ENCODE results near the gene ATE1. TPM values are rescaled to one million over a fixed set of nuclear protein-coding genes. Genes with fewer than 3 reads are reported as not detected.
"Not testable (repeated sequence)": the region's sequence is repeated elsewhere in the genome, so short reads cannot be mapped to it uniquely, and the experiment has no call there.

ATE1 gene
- total and polyA plus RNA-seq, 5 donors, result 15.1 to 55.8 (median 48.3) TPM

DNA sequence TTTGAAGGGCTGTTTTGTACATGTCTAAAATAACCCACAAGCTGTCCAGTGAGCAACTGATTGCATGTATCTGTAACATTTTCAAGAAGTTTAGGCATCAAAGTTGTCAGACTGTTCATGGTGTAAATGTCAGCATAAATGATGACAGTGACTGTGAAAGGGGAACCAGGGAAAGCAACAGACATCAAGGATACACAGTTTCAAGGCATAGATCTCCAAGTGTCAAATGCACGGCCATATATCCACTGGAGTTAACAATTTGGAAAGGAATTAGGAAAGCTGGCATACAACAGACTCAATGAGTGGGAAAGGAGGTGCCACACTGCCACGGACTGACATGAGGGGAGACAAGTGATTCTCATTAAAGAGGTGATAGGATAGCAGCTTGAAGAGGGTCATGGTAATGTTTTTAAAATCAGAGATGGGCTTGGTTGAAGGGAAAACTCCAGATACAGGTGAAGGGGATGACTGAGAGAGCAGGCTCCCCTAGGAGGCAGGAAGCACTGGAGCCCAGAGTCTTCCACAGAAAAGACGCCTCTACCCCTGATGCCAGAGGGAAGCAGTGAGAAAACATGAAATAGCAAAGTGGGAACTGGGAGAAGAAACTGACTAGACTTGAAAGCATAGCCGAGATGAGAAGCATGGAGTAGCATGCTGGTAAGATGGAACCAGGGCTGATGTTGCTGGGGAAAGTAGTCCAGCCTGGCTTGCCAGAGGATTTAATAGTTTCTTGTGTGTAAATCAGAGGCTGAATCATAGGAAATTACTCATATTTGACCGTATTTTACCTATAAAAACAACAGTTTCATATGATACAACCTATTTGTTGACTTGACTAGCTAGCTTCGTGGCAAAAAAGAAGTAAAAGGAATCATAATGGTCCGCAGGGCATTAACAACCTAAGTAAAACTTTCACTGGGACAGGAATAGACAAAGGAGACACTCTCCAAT lies 28.6 kb upstream of the ATE1 start:
- Histone ChIP-seq H3K4me1 (ENCODE audit: control insufficient read depth, insufficient read depth, low read length) (no peaks in the 10 kb centered on the region), H3K4me3 (ENCODE audit: low read length) (no peak overlapping the region), H3K9me3 (ENCODE audit: control insufficient read depth, low read length) (no peaks in the 10 kb centered on the region), H3K27me3 (ENCODE audit: control insufficient read depth, insufficient read depth) (no peaks in the 10 kb centered on the region), H3K27ac (ENCODE audit: low read length) (no peak overlapping the region)
- ATAC-seq (no peak), DNase-seq (no peak)
- 83% methylated on average over 7 of the region's 7 CpGs for WGBS
- intact Hi-C loops (cut with DNase I), result no loop called here

DNA sequence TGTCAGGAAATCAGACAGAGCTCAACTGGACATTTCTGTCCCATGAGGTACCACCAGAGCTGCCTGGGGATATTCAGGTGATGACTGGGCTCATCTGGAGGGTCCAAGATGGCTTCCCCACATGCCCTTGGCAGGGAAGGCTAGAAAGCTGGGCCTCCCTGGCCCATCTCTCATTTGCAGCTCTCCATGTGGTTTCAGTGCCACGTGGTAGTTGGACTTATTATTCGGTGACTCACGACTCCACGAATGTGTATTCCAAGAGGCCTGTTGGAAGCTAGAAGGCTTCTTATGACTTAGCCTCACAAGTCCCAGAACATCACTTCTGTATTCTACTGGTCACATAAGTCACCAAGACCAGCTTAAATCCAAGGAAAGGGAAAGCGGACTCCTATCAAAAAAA lies 24.4 kb upstream of the ATE1 start:
- Histone ChIP-seq H3K27me3 (ENCODE audit: control insufficient read depth, insufficient read depth) (no peaks in the 10 kb centered on the region), H3K4me1 (ENCODE audit: control insufficient read depth, insufficient read depth, low read length) (no peaks in the 10 kb centered on the region), H3K9me3 (ENCODE audit: control insufficient read depth, low read length) (no peaks in the 10 kb centered on the region), H3K4me3 (ENCODE audit: low read length) (no peak overlapping the region), H3K27ac (ENCODE audit: low read length) (no peak overlapping the region)
- ATAC-seq (no peak), DNase-seq (no peak)
- WGBS, result 87% methylated on average over 5 of the region's 5 CpGs
- intact Hi-C loops (cut with DNase I), result no loop called here

DNA sequence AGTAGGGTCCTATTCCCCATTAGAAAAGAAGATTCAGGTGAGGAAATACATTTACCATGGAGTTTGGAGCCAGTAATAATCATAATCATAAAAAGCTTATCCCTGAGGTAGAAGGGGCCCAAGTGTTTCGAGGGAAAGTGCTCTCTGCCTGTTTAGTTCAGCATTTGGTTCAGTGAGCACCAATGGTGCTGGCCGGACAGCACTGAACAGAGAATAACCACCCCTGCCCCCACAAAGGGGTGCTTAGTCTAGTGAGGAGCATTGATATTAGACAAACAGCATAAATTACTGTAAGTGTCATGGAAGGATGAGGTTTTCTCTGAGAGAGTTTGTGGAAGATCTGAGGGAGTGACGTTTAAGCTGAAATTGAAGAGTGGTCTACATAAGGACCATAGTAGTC lies 21.6 kb upstream of the ATE1 start:
- H3K27ac ChIP-seq (ENCODE audit: low read length), result no peak overlapping the region
- WGBS, result 87% methylated on average over 3 of the region's 3 CpGs

DNA sequence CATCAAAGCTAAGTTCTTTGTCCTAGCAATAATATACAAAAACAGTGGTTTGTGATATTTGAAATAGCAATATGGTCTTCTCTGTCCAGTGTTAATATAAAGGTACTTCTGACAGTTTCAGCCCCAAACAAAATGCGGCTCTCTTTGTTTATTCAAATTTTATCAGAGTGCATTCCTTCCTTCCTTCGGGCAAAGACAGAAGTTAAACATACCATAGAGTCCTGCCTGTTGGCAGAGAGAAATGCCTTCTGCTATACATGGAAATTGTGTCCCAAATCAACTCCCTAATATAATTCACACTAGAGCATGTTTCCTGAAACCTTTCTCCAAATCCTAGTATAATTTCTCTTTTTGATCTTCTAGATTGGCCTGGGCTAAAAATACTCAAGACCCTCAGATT lies 21.2 kb upstream of the ATE1 start:
- H3K27ac ChIP-seq (ENCODE audit: low read length), result no peak overlapping the region
- DNase-seq, result no peak
- no peaks in the 10 kb centered on the region for H3K9me3 ChIP-seq (ENCODE audit: control insufficient read depth, low read length)
- H3K4me3 ChIP-seq (ENCODE audit: low read length), result no peak overlapping the region
- no peak for ATAC-seq
- no peaks in the 10 kb centered on the region for H3K27me3 ChIP-seq (ENCODE audit: control insufficient read depth, insufficient read depth)
- 36% methylated on average over 2 of the region's 2 CpGs for WGBS
- no peaks in the 10 kb centered on the region for H3K4me1 ChIP-seq (ENCODE audit: control insufficient read depth, insufficient read depth, low read length)
- intact Hi-C loops (cut with DNase I), result no loop called here

More for the DNA sequence above, 21.6 kb upstream of the ATE1 start:
- Histone ChIP-seq H3K4me3 (ENCODE audit: low read length) (no peak overlapping the region), H3K27me3 (ENCODE audit: control insufficient read depth, insufficient read depth) (no peaks in the 10 kb centered on the region), H3K4me1 (ENCODE audit: control insufficient read depth, insufficient read depth, low read length) (no peaks in the 10 kb centered on the region), H3K9me3 (ENCODE audit: control insufficient read depth, low read length) (no peaks in the 10 kb centered on the region)
- intact Hi-C loops (cut with DNase I), result no loop called here
- ATAC-seq (no peak), DNase-seq (no peak)

DNA sequence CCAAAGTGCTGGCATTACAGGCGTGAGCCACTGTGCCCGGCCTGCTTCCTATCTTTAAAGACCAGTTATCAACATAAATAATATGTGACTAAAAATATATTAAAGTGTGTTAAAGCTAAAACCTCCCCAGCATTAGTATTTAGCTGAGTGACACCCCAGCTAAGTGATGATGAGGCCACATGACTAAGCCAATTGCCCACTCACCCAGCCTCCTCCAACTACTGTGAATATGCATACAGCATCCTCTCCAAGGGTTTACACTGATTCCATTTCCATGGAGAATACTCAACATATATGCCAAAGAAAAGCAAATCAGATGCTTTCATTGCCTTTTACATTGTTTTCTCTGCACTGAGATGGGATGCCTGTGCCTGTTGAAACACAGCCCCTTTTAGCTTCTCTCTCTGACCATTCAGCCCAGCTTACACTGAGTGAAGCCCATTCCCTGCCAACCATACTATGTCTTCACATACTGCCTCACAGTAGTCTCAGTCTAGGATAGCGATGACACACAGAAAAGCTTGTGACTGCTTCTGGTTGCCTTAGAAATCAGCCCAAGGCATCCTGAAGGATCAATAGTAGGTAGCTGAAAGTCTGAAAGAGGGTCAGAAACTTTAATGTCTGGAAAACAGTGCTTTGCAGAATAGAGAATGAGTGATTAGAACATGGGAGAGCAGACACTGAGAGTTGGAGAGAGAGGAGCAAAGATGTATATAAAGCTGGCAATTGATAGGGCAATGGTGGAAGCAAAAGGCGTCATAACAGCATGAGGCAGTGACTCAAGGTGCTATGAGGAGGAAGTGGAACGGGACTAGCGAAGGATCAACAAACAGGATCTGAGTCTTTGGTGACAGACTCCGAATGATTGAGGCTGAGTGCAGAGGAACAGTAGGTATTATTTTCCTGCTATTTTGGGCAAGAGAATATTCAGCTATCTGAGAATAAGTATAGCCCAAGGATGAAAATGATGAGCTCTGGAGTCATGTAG lies 19.8 kb upstream of the ATE1 start:
- H3K4me1 ChIP-seq (ENCODE audit: control insufficient read depth, insufficient read depth, low read length), result peaks cover 3% of the 10 kb centered on the region
- H3K27ac ChIP-seq (ENCODE audit: low read length), result no peak overlapping the region
- WGBS, result 81% methylated on average over 7 of the region's 7 CpGs
- DNase-seq, result no peak
- no peak overlapping the region for H3K4me3 ChIP-seq (ENCODE audit: low read length)
- no peaks in the 10 kb centered on the region for H3K9me3 ChIP-seq (ENCODE audit: control insufficient read depth, low read length)
- no peaks in the 10 kb centered on the region for H3K27me3 ChIP-seq (ENCODE audit: control insufficient read depth, insufficient read depth)
- no peak for ATAC-seq
- intact Hi-C loops (cut with DNase I), result no loop called here

DNA sequence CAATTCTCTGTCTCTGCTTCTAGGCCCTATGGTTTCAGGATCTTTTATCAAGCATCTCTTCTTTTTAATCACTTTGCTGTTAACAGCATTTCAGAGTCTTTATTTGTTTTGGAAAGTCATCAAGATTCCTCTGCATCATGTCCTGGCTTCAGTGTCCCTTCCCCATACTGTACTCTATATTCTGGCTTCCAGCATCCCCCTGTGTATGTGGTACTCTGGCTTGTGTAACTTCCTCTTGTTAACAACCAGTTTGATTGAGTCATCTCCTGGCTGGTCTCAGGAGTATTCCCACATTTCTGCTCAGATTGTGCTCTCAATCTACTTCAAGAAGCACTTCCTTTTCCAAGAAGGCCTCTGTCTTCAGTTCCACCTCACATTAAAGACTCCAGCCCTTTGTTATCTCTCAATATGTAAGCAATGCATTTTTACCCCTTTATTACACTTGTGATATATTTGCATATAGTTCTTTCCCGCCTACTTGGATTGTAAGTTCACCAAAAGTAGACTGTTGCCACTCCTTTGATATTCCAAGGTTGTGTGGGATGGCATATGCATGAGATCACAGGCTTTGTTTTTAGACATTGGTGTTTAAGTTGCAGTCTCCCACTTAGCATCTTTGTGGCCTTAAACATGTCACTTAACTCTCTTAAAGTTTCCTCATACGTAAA lies 15.1 kb upstream of the ATE1 start:
- Histone ChIP-seq H3K9me3 (ENCODE audit: control insufficient read depth, low read length) (no peaks in the 10 kb centered on the region), H3K4me3 (ENCODE audit: low read length) (no peak overlapping the region), H3K27ac (ENCODE audit: low read length) (no peak overlapping the region), H3K4me1 (ENCODE audit: control insufficient read depth, insufficient read depth, low read length) (peaks cover 3% of the 10 kb centered on the region), H3K27me3 (ENCODE audit: control insufficient read depth, insufficient read depth) (no peaks in the 10 kb centered on the region)
- WGBS, result 81% methylated on average over 2 of the region's 2 CpGs
- peak; percentile 88 to 95 for ATAC-seq
- intact Hi-C loops (cut with DNase I), result no loop called here
- no peak for DNase-seq

DNA sequence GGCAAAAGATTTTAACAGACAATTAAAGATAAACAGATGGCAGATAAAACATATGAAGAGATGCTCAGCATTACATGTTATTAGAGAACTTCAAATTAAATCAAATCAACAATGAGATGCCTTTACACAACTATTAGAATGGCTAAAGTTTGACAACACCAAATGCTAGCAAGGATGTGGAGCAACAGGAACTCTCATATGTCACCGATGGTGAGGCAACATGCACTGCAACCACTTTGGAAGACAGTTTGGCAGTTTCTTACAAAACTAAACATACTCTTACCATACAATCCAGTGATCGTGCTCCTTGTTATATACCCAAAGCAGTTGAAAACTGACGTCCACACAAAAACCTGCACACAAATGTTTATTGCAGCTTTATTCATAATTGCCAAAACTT lies 13.7 kb upstream of the ATE1 start:
- WGBS, result 70% methylated on average over 3 of the region's 3 CpGs
- Histone ChIP-seq H3K4me1 (ENCODE audit: control insufficient read depth, insufficient read depth, low read length) (peaks cover 3% of the 10 kb centered on the region), H3K27ac (ENCODE audit: low read length) (no peak overlapping the region), H3K4me3 (ENCODE audit: low read length) (no peak overlapping the region), H3K27me3 (ENCODE audit: control insufficient read depth, insufficient read depth) (no peaks in the 10 kb centered on the region), H3K9me3 (ENCODE audit: control insufficient read depth, low read length) (no peaks in the 10 kb centered on the region)
- ATAC-seq (no peak), DNase-seq (no peak)
- intact Hi-C loops (cut with DNase I), result no loop called here

DNA sequence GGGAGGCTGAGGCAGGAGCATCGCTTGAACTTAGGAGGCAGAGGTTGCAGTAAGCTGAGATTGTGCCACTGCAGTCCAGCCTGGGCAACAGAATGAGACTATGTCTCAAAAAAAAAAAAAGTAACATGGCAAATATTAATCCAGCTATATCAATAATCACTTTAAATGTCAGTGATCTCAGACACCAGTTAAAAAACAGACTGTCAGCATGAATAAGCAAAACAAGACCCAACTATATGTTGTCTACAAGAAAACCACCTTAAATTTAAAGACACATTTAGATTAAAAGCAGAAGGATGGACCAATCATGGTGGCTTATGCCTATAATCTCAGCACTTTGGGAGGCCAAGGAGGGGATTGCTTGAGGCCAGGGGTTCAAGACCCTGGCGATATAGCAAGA lies 8.5 kb upstream of the ATE1 start:
- no peaks in the 10 kb centered on the region for H3K4me1 ChIP-seq (ENCODE audit: control insufficient read depth, insufficient read depth, low read length)
- intact Hi-C loops (cut with DNase I), result no loop called here
- no peaks in the 10 kb centered on the region for H3K9me3 ChIP-seq (ENCODE audit: control insufficient read depth, low read length)
- no peaks in the 10 kb centered on the region for H3K27me3 ChIP-seq (ENCODE audit: control insufficient read depth, insufficient read depth)
- H3K27ac ChIP-seq (ENCODE audit: low read length), result no peak overlapping the region
- DNase-seq (no peak), ATAC-seq (no peak)
- 96% methylated on average over 2 of the region's 2 CpGs for WGBS
- no peak overlapping the region for H3K4me3 ChIP-seq (ENCODE audit: low read length)

DNA sequence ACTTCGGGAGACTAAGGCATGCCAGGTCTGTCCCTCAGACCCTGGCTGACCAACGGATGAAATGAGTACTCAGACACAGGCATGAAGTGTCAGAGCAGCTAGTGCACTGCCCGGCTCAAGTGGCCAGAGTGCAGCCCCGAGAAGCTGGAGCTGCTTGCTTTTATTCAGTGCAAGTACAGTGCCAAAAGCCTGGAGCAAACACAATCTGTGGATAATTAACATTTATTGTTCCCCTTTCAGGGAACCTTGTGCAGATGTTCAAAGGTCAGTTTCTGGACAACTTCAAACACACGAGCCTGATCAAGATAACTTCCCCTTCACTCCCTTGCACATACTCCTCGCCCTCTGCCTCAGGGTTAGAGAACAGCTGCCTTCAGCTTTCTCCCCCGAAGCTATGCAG lies 7.9 kb upstream of the ATE1 start:
- 63% methylated on average over 7 of the region's 7 CpGs for WGBS
- ATAC-seq (peak in 1 of 2 donors; percentile 26), DNase-seq (no peak)
- H3K27me3 ChIP-seq (ENCODE audit: control insufficient read depth, insufficient read depth), result no peaks in the 10 kb centered on the region
- H3K4me1 ChIP-seq (ENCODE audit: control insufficient read depth, insufficient read depth, low read length), result no peaks in the 10 kb centered on the region
- intact Hi-C loops (cut with DNase I), result no loop called here
- H3K4me3 ChIP-seq (ENCODE audit: low read length), result no peak overlapping the region
- no peak overlapping the region for H3K27ac ChIP-seq (ENCODE audit: low read length)
- H3K9me3 ChIP-seq (ENCODE audit: control insufficient read depth, low read length), result no peaks in the 10 kb centered on the region

DNA sequence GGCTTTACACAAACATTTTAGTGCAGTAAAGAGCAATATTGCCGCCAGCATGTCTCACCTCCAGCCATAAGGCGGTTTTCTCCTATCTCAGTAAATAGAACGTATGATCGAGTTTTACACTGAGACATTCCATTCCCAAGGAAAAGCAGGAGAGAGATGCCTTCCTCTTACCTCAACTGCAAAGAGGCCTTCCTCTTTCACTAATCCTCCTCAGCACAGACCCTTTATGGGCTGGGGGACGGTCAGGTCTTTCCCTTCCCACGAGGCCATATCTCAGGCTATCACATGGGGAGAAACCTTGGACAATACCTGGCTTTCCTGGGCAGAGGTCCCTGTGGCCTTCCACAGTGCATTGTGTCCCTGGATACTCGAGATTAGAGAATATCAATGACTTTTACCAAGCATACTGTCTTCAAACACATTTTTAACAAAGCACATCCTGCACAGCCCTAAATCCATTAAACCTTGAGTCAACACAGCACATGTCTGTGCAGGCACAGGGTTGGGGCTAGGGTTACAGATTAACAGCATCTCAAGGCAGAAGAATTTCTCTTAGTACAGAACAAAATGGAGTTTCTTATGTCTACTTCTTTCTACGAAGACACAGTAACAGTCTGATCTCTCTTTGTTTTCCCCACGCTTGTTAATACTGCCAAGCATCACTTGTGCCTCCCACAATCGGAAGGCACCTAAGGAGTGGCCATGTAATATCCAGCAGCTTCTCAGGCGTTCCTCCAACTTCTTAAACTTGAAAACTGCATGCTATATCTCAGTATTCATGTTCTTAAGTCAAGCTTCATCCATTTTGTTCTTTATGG lies 2.6 kb upstream of the ATE1 start:
- H3K4me3 ChIP-seq (ENCODE audit: low read length); H3K27me3 ChIP-seq (ENCODE audit: control insufficient read depth, insufficient read depth); H3K9me3 ChIP-seq (ENCODE audit: control insufficient read depth, low read length); intact Hi-C loops (cut with DNase I); H3K4me1 ChIP-seq (ENCODE audit: control insufficient read depth, insufficient read depth, low read length); DNase-seq; ATAC-seq; H3K27ac ChIP-seq (ENCODE audit: low read length): not testable (repeated sequence)
- 71% methylated on average over 11 of the region's 11 CpGs for WGBS

Data from right cardiac atrium (tissue), 5 donors.